Measurements from ENCODE around the gene SNX20.

SNX20 gene

GRCh38 chr16:50670476-50670875, 10.6 kb downstream of the SNX20 start:
- TF ChIP-seq ZNF274 (IDR thresholded peaks at IDR 0.05; ENCODE audit: low read depth, low read length), result no peak
- TF ChIP-seq YY1 (IDR thresholded peaks at IDR 0.05; ENCODE audit: insufficient read depth, insufficient read length), result no peak
- no peak for TF ChIP-seq SUZ12 (IDR thresholded peaks at IDR 0.05; ENCODE audit: extremely low read depth, insufficient read depth, insufficient read length)
- no peak overlapping the region for H3K4me3 ChIP-seq (ENCODE audit: insufficient read length, low read depth)
- peaks cover 28% of the 10 kb centered on the region for H3K9me3 ChIP-seq (ENCODE audit: insufficient read depth, low read length)
- DNase-seq (ENCODE audit: low read depth, low spot score), result no peak
- no peaks in the 10 kb centered on the region for H3K36me3 ChIP-seq (ENCODE audit: insufficient read depth, insufficient read length, low read length)
- no peaks in the 10 kb centered on the region for H3K4me1 ChIP-seq (ENCODE audit: insufficient read depth, insufficient read length)
- H3K9ac ChIP-seq (ENCODE audit: insufficient read length, low read depth), result no peak overlapping the region
- H3K27me3 ChIP-seq (ENCODE audit: insufficient read depth, insufficient read length), result no peaks in the 10 kb centered on the region

GRCh38 chr16:50669741-50670140, 11.4 kb downstream of the SNX20 start:
- Histone ChIP-seq H3K9me3 (ENCODE audit: insufficient read depth, low read length) (peaks cover 28% of the 10 kb centered on the region), H3K36me3 (ENCODE audit: insufficient read depth, insufficient read length, low read length) (no peaks in the 10 kb centered on the region), H3K4me1 (ENCODE audit: insufficient read depth, insufficient read length) (no peaks in the 10 kb centered on the region), H3K27me3 (ENCODE audit: insufficient read depth, insufficient read length) (peaks cover 3% of the 10 kb centered on the region), H3K9ac (ENCODE audit: insufficient read length, low read depth) (no peak overlapping the region), H3K4me3 (ENCODE audit: insufficient read length, low read depth) (no peak overlapping the region)
- no peak for TF ChIP-seq SUZ12 (IDR thresholded peaks at IDR 0.05; ENCODE audit: extremely low read depth, insufficient read depth, insufficient read length)
- TF ChIP-seq YY1 (IDR thresholded peaks at IDR 0.05; ENCODE audit: insufficient read depth, insufficient read length), result no peak
- TF ChIP-seq ZNF274 (IDR thresholded peaks at IDR 0.05; ENCODE audit: low read depth, low read length), result no peak
- DNase-seq (ENCODE audit: low read depth, low spot score), result no peak

DNA sequence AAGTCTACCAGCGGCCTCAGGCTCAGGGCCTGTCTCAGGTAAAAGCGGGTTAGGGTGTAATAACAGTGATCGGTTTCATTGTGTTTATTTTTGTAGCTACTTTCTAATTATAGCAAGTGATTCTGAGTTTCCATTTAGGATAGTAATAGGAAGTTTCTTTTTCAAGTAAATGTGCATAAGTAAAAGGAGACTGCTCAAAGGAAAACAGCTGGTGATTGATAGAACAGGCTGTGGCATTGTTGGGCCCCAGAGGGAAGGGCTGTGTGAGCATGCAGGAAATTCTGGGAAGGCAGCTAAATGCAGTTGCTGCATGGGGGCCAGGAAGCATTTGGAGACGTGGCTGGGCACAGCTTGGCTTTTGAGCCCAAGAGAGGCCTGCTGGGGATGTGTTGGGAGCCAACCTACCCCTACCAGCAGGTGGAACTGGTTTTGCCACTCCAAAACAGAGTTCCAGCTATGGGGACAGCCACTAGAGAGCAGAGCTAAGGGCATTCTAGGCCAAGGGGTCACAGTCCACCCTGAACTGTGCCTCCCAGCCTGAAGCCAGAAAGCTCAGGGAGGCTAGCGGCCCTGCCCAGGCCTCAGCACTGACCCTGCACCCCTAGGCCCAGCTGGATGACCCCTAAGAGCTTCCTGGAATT, 12.6 kb downstream of the SNX20 start:
- H3K9ac ChIP-seq (ENCODE audit: insufficient read length, low read depth), result no peak overlapping the region
- TF ChIP-seq ZNF274 (IDR thresholded peaks at IDR 0.05; ENCODE audit: low read depth, low read length) (no peak), YY1 (IDR thresholded peaks at IDR 0.05; ENCODE audit: insufficient read depth, insufficient read length) (no peak), SUZ12 (IDR thresholded peaks at IDR 0.05; ENCODE audit: extremely low read depth, insufficient read depth, insufficient read length) (no peak)
- no peak for DNase-seq (ENCODE audit: low read depth, low spot score)
- H3K9me3 ChIP-seq (ENCODE audit: insufficient read depth, low read length), result peaks cover 35% of the 10 kb centered on the region
- H3K27me3 ChIP-seq (ENCODE audit: insufficient read depth, insufficient read length), result peaks cover 7% of the 10 kb centered on the region
- H3K36me3 ChIP-seq (ENCODE audit: insufficient read depth, insufficient read length, low read length), result no peaks in the 10 kb centered on the region
- no peak overlapping the region for H3K4me3 ChIP-seq (ENCODE audit: insufficient read length, low read depth)
- H3K4me1 ChIP-seq (ENCODE audit: insufficient read depth, insufficient read length), result no peaks in the 10 kb centered on the region

DNA sequence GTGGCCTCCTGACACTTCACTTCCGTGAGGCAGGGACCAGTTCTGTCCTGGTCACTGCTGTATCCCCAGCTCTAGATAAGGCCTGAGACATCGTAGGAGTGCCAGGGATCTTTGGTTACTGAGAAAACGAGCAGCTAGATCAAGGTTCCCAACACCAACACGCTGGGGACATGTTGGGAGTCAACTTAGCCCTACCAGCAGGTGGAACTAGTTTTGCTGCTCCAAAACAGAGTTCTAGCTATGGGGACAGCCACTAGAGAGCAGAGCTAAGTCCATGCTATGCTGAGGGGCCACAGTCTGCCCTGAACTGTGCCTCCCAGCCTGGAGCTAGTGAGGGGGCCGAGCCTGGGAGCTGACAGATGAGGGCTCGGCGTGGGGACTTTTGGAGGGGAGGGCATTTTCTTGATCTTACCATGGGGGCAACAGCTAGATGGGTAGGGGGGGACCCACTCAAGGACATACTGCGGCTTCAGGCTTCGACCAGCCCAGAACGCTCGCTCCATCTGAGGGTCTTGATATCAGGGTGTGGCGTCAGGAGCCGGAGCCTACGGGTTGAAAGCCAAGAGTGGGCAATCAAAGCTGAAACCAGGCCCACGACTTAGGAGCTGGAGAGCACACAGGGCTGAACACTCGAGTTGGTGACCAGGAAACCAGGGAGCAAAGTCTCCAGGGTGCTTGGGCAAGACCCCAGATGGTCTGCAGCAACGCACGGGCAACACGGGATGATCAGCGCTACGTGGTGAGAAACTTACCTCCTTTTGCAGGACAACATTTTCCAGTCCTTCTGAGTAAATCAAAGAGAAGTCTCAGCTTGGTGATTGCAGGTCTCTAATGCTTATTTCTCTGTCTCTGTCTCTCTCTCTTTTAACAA, 13.4 kb downstream of the SNX20 start:
- peaks cover 28% of the 10 kb centered on the region for H3K9me3 ChIP-seq (ENCODE audit: insufficient read depth, low read length)
- no peak for DNase-seq (ENCODE audit: low read depth, low spot score)
- H3K9ac ChIP-seq (ENCODE audit: insufficient read length, low read depth), result no peak overlapping the region
- H3K27me3 ChIP-seq (ENCODE audit: insufficient read depth, insufficient read length), result peaks cover 7% of the 10 kb centered on the region
- no peaks in the 10 kb centered on the region for H3K36me3 ChIP-seq (ENCODE audit: insufficient read depth, insufficient read length, low read length)
- no peaks in the 10 kb centered on the region for H3K4me1 ChIP-seq (ENCODE audit: insufficient read depth, insufficient read length)
- H3K4me3 ChIP-seq (ENCODE audit: insufficient read length, low read depth), result no peak overlapping the region
- TF ChIP-seq YY1 (IDR thresholded peaks at IDR 0.05; ENCODE audit: insufficient read depth, insufficient read length), result no peak
- TF ChIP-seq ZNF274 (IDR thresholded peaks at IDR 0.05; ENCODE audit: low read depth, low read length), result no peak
- TF ChIP-seq SUZ12 (IDR thresholded peaks at IDR 0.05; ENCODE audit: extremely low read depth, insufficient read depth, insufficient read length), result no peak

DNA sequence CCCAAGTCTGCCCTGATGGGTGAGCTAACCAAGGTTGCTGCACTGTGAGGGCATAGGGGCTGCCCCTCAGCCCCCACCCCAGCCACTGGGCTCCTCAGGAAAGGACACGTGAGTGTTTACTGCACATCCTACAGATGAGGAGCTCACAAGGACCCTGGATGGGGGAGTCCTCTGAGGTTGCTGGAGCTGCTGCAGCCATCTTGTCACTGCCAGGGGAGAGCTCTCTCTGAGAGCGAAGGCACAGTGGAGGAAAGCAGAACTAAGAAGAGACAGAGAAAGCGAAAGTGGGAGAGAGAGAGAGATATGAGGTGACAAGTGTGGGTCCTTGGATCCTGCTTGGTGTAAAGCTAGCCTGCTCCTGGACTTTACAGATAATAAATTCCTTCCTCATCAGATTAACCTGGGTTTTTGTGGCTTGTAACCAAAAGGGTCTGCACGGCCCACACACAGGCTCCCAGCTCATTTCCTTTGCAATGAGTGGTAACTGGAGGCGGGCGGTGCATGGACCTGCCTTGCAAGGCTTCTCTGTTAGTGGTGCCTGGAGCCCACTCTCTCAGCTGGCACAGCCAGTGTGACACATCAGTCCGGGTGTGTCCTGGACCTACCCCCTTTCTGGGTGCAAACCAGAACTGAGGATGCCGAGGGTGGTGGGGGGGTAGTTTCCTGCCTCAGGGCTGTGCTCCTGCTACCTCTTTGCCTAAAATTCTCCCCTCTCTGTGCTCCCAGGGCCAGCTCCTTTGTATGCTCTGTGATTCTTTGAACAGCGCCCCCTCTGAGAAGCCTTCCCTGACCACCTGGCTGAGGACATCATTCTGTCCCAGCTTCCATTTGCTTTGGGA, 14.2 kb downstream of the SNX20 start:
- DNase-seq (ENCODE audit: low read depth, low spot score), result no peak
- H3K9ac ChIP-seq (ENCODE audit: insufficient read length, low read depth), result no peak overlapping the region

DNA sequence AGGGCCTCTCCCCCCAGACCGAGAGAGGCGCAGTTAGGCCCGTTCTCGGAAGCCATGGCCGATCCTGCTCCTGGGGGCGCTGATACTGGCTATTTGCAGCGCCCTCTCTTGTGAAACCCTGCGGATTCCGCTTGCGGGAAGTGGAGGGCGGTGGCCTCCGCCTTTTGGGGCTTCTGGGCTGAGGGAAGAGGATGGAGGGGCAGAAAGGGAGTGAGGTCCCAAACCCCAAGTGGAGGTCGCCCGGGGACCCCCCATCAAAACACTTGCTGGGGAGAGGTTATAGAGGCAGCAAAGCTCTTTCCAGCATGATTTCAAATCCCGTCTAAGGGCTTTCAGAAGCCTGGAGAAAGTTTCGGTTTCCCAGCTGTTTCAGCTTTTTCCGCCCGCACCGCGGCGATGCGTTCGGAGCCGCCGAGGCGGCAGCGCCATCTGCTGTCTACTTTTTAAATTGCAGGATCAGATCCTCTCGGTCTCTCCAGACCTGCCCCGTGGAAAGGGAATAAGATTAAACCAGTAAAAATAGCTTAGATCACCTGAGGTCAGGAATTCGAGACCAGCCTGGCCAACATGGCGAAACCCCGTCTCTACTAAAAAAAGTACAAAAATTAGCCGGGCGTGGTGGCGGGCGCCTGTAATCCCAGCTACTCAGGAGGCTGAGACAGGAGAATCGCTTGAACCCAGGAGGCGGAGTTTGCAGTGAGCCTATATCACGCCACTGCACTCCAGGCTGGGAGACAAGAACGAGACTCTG, 15.8 kb downstream of the SNX20 start:
- Histone ChIP-seq H3K4me1 (ENCODE audit: insufficient read depth, insufficient read length) (no peaks in the 10 kb centered on the region), H3K9me3 (ENCODE audit: insufficient read depth, low read length) (peaks cover 16% of the 10 kb centered on the region; the same call in 1 of the 2 replicates), H3K4me3 (ENCODE audit: insufficient read length, low read depth) (peak overlapping the region; percentile 5), H3K36me3 (ENCODE audit: insufficient read depth, insufficient read length, low read length) (no peaks in the 10 kb centered on the region), H3K27me3 (ENCODE audit: insufficient read depth, insufficient read length) (peaks cover 7% of the 10 kb centered on the region), H3K9ac (ENCODE audit: insufficient read length, low read depth) (peak overlapping the region; percentile 43)
- TF ChIP-seq YY1 (IDR thresholded peaks at IDR 0.05; ENCODE audit: insufficient read depth, insufficient read length) (no peak), ZNF274 (IDR thresholded peaks at IDR 0.05; ENCODE audit: low read depth, low read length) (no peak), SUZ12 (IDR thresholded peaks at IDR 0.05; ENCODE audit: extremely low read depth, insufficient read depth, insufficient read length) (no peak)
- DNase-seq (ENCODE audit: low read depth, low spot score), result peak; percentile 61

More for the DNA sequence above, 14.2 kb downstream of the SNX20 start:
- Histone ChIP-seq H3K27me3 (ENCODE audit: insufficient read depth, insufficient read length) (peaks cover 7% of the 10 kb centered on the region), H3K36me3 (ENCODE audit: insufficient read depth, insufficient read length, low read length) (no peaks in the 10 kb centered on the region), H3K4me3 (ENCODE audit: insufficient read length, low read depth) (no peak overlapping the region), H3K4me1 (ENCODE audit: insufficient read depth, insufficient read length) (no peaks in the 10 kb centered on the region), H3K9me3 (ENCODE audit: insufficient read depth, low read length) (peaks cover 26% of the 10 kb centered on the region)
- TF ChIP-seq YY1 (IDR thresholded peaks at IDR 0.05; ENCODE audit: insufficient read depth, insufficient read length) (no peak), SUZ12 (IDR thresholded peaks at IDR 0.05; ENCODE audit: extremely low read depth, insufficient read depth, insufficient read length) (no peak), ZNF274 (IDR thresholded peaks at IDR 0.05; ENCODE audit: low read depth, low read length) (no peak)
